Measurements from ENCODE around the gene CHD1L.
"Not testable (repeated sequence)": the region's sequence is repeated elsewhere in the genome, so short reads cannot be mapped to it uniquely, and the experiment has no call there.

The CHD1L gene

GRCh38 chr1:147231032-147231431 is 11.5 kb upstream of the CHD1L start:
- not testable (repeated sequence) for DNase-seq; H3K36me3 ChIP-seq (ENCODE audit: control insufficient read depth, insufficient read depth, low read length); H3K27me3 ChIP-seq (replicated peaks; ENCODE audit: control insufficient read depth, insufficient read depth, low read length, poor library complexity, severe bottlenecking); H3K9me3 ChIP-seq (ENCODE audit: control insufficient read depth, low read length); H3K4me3 ChIP-seq (ENCODE audit: insufficient read depth, low read depth, low read length, poor library complexity, severe bottlenecking); H3K4me1 ChIP-seq (ENCODE audit: control insufficient read depth, insufficient read depth, low read length, poor library complexity, severe bottlenecking); H3K27ac ChIP-seq (ENCODE audit: insufficient read depth, low read length, poor library complexity, severe bottlenecking)

GRCh38 chr1:147233903-147234302 is 8.6 kb upstream of the CHD1L start:
- not testable (repeated sequence) for DNase-seq; H3K36me3 ChIP-seq (ENCODE audit: control insufficient read depth, insufficient read depth, low read length); H3K27me3 ChIP-seq (replicated peaks; ENCODE audit: control insufficient read depth, insufficient read depth, low read length, poor library complexity, severe bottlenecking); H3K27ac ChIP-seq (ENCODE audit: insufficient read depth, low read length, poor library complexity, severe bottlenecking); H3K4me3 ChIP-seq (ENCODE audit: insufficient read depth, low read depth, low read length, poor library complexity, severe bottlenecking); H3K9me3 ChIP-seq (ENCODE audit: control insufficient read depth, low read length); H3K4me1 ChIP-seq (ENCODE audit: control insufficient read depth, insufficient read depth, low read length, poor library complexity, severe bottlenecking)

DNA sequence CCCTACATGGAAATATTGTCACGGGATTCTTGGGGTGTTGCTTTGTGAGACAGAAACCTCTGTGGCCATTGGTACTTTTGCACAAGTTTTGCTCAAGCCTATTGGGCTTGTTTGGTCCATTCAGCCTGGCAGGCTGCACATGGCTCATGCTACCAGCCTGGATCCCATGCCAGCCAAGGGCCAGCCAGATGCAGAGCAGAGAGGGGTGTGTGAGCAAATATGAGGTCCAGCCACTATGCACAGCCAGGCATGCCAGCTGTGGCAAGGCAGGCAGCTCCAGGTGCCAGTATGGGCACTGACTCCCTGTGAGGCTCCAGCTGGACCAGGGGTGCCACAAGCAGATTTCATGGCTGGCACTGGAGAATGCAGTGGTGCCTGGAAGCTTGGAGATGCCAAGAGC is 6.7 kb upstream of the CHD1L start:
- Histone ChIP-seq H3K36me3 (ENCODE audit: control insufficient read depth, insufficient read depth, low read length) (no peaks in the 10 kb centered on the region), H3K4me3 (ENCODE audit: insufficient read depth, low read depth, low read length, poor library complexity, severe bottlenecking) (no peak overlapping the region)

DNA sequence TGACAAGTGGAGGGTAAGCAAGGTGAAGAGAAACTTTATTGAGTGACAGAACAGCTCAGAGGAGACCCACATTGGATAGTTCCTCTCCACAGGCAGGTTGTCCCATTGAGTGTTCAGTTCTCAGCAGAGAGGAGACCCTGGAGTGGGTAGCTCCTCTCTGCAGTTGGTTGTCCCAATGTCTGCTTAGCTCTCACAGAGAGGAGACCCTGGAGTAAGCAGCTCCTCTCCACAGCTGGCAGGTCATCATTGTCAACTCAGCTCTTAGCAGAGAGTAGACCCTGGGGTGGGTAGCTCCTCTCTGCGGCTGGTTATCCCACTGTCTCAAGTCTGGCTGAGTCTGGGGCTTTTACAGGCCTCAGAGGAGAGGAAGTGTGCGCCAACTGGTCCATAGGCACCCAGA is 6.0 kb upstream of the CHD1L start:
- DNase-seq: no peak
- no peaks in the 10 kb centered on the region for H3K4me1 ChIP-seq (ENCODE audit: control insufficient read depth, insufficient read depth, low read length, poor library complexity, severe bottlenecking)
- no peaks in the 10 kb centered on the region for H3K9me3 ChIP-seq (ENCODE audit: control insufficient read depth, low read length)
- no peak overlapping the region for H3K27ac ChIP-seq (ENCODE audit: insufficient read depth, low read length, poor library complexity, severe bottlenecking)
- no peaks in the 10 kb centered on the region for H3K27me3 ChIP-seq (replicated peaks; ENCODE audit: control insufficient read depth, insufficient read depth, low read length, poor library complexity, severe bottlenecking)
- H3K36me3 ChIP-seq (ENCODE audit: control insufficient read depth, insufficient read depth, low read length): no peaks in the 10 kb centered on the region
- H3K4me3 ChIP-seq (ENCODE audit: insufficient read depth, low read depth, low read length, poor library complexity, severe bottlenecking): no peak overlapping the region

More for the DNA sequence above, 6.7 kb upstream of the CHD1L start:
- Histone ChIP-seq H3K9me3 (ENCODE audit: control insufficient read depth, low read length) (no peaks in the 10 kb centered on the region), H3K4me1 (ENCODE audit: control insufficient read depth, insufficient read depth, low read length, poor library complexity, severe bottlenecking) (no peaks in the 10 kb centered on the region), H3K27me3 (replicated peaks; ENCODE audit: control insufficient read depth, insufficient read depth, low read length, poor library complexity, severe bottlenecking) (no peaks in the 10 kb centered on the region), H3K27ac (ENCODE audit: insufficient read depth, low read length, poor library complexity, severe bottlenecking) (no peak overlapping the region)
- DNase-seq: no peak

GRCh38 chr1:147236959-147237791 is 5.3 kb upstream of the CHD1L start:
- Histone ChIP-seq H3K4me1 (ENCODE audit: control insufficient read depth, insufficient read depth, low read length, poor library complexity, severe bottlenecking) (no peaks in the 10 kb centered on the region), H3K36me3 (ENCODE audit: control insufficient read depth, insufficient read depth, low read length) (no peaks in the 10 kb centered on the region), H3K4me3 (ENCODE audit: insufficient read depth, low read depth, low read length, poor library complexity, severe bottlenecking) (no peak overlapping the region), H3K27me3 (replicated peaks; ENCODE audit: control insufficient read depth, insufficient read depth, low read length, poor library complexity, severe bottlenecking) (no peaks in the 10 kb centered on the region), H3K9me3 (ENCODE audit: control insufficient read depth, low read length) (no peaks in the 10 kb centered on the region), H3K27ac (ENCODE audit: insufficient read depth, low read length, poor library complexity, severe bottlenecking) (no peak overlapping the region)
- no peak for DNase-seq

DNA sequence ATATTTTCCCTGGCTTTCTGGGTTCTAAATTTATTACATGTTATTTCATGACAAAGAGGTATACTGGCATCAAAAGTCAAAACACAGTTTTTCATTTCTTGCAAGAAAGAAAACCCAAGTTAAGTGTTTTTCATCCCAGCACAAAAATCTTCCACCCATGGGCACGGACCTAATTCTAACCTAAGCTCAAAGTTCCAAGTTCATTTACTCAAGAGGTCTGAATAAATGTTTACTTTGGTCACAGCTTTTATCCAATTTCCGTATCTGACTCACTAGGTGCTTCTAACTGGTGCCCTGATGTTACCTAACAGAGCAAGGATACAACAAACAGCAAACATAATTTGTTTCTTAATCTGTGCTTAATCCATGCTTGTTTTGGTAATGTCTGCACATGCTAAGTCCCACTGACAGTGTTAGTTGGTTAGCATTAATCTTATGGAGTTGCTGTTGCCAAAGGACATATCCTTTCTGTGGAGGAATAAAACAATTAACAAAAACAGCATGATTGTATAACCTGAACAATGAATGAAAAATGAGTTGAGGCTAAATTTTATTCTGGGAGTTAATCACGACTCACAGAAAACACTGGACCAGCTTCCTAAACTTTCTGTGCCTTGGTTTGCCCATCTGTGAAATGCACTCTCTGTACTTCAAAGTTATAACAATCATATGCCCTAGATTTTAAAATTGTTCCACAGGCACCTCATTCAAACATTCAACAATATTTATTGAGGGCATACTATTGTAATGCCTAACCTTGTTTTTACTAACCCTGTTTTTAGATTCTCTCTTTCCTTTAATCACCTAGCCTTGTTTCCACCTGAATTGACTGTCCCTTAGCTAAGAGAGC is 4.2 kb upstream of the CHD1L start:
- Histone ChIP-seq H3K36me3 (ENCODE audit: control insufficient read depth, insufficient read depth, low read length) (no peaks in the 10 kb centered on the region), H3K4me3 (ENCODE audit: insufficient read depth, low read depth, low read length, poor library complexity, severe bottlenecking) (no peak overlapping the region), H3K9me3 (ENCODE audit: control insufficient read depth, low read length) (no peaks in the 10 kb centered on the region), H3K4me1 (ENCODE audit: control insufficient read depth, insufficient read depth, low read length, poor library complexity, severe bottlenecking) (no peaks in the 10 kb centered on the region), H3K27me3 (replicated peaks; ENCODE audit: control insufficient read depth, insufficient read depth, low read length, poor library complexity, severe bottlenecking) (no peaks in the 10 kb centered on the region), H3K27ac (ENCODE audit: insufficient read depth, low read length, poor library complexity, severe bottlenecking) (no peak overlapping the region)
- DNase-seq: no peak

DNA sequence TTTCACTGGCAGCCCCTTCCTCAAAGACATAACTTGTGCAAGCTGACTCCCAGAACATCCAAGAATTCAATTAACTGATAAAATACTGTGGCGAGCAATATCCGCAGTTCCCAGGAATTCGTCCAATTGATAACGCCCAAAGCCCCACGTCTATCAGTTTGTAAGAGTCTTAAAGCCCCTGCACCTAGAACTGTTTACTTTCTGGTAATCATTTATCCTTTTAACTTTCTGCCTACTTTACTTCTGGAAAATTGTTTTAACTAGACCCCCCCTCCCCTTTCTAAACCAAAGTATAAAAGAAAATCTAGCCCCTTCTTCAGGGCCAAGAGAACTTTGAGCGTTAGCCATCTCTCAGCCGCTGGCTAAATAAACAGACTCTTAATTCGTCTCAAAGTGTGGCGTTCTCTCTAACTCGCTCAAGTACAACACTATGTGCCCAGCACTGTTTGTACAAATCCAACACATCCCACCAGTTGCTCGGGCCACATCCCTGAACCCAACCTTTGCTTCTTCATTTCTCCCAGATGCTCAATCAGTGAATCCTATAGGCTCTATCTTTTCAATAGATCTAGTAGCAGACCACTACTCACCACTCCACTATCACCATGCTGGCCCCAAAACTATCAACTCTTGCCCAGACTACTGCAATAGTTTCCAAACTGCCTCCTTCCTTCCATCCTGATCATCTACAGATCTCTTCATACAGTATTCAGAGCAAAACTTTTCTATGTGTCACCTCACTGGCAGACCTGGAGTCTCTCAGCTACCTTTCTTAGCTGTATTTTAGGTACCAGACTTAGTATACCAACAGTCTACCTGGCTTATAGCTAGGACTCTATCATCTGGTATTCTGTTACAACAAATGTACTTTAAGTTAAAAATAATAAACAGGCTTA is 3.3 kb upstream of the CHD1L start:
- Histone ChIP-seq H3K4me3 (ENCODE audit: insufficient read depth, low read depth, low read length, poor library complexity, severe bottlenecking) (no peak overlapping the region), H3K36me3 (ENCODE audit: control insufficient read depth, insufficient read depth, low read length) (no peaks in the 10 kb centered on the region), H3K9me3 (ENCODE audit: control insufficient read depth, low read length) (no peaks in the 10 kb centered on the region), H3K27ac (ENCODE audit: insufficient read depth, low read length, poor library complexity, severe bottlenecking) (no peak overlapping the region), H3K27me3 (replicated peaks; ENCODE audit: control insufficient read depth, insufficient read depth, low read length, poor library complexity, severe bottlenecking) (no peaks in the 10 kb centered on the region), H3K4me1 (ENCODE audit: control insufficient read depth, insufficient read depth, low read length, poor library complexity, severe bottlenecking) (no peaks in the 10 kb centered on the region)
- DNase-seq: no peak

DNA sequence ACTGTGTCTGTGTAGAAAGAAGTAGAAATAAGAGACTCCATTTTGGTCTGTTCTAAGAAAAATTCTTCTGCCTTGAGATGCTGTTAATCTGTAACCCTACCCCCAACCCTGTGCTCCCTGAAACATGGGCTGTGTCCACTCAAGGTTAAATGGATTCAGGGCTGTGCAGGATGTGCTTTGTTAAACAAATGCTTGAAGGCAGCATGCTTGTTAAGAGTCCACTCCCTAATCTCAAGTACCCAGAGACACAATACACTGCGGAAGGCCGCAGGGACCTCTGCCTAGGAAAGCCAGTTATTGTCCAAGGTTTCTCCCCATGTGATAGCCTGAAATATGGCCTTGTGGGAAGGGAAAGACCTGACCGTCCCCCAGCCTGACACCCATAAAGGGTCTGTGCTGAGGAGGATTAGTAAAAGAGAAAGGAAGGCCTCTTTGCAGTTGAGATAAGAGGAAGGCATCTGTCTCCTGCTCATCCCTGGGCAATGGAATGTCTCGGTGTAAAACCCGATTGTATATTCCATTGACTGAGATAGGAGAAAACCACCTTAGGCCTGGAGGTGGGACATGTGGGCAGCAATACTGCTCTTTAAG is 2.3 kb upstream of the CHD1L start:
- DNase-seq; H3K27me3 ChIP-seq (replicated peaks; ENCODE audit: control insufficient read depth, insufficient read depth, low read length, poor library complexity, severe bottlenecking); H3K4me3 ChIP-seq (ENCODE audit: insufficient read depth, low read depth, low read length, poor library complexity, severe bottlenecking); H3K27ac ChIP-seq (ENCODE audit: insufficient read depth, low read length, poor library complexity, severe bottlenecking); H3K4me1 ChIP-seq (ENCODE audit: control insufficient read depth, insufficient read depth, low read length, poor library complexity, severe bottlenecking); H3K9me3 ChIP-seq (ENCODE audit: control insufficient read depth, low read length); H3K36me3 ChIP-seq (ENCODE audit: control insufficient read depth, insufficient read depth, low read length): not testable (repeated sequence)

DNA sequence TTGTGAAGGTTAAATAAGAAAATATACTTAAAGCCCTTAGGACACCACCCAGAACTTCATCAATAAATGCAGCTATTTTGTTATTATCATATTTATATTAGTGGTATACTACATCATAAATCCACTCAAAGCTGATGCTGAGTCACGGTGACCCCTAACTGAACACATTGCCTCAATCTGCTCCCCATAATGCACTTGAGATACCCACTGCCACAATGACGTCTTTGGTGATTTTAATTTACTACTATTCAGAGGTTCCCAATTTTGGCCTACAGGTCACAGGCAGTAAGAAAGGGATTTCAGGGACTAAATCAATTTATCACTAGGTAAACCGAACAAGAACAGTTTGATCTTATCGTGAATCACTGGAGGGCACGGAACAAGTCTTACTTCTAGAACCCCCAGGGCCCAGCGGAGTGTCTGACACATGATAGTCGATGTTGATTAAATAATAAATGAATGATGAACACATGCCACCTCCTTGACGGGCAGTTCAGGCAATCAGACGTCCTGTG is 493 bp upstream of the CHD1L start:
- H3K27ac ChIP-seq (ENCODE audit: insufficient read depth, low read length, poor library complexity, severe bottlenecking): no peak overlapping the region

More for the DNA sequence above, 493 bp upstream of the CHD1L start:
- no peaks in the 10 kb centered on the region for H3K36me3 ChIP-seq (ENCODE audit: control insufficient read depth, insufficient read depth, low read length)
- H3K27me3 ChIP-seq (replicated peaks; ENCODE audit: control insufficient read depth, insufficient read depth, low read length, poor library complexity, severe bottlenecking): no peaks in the 10 kb centered on the region
- H3K4me3 ChIP-seq (ENCODE audit: insufficient read depth, low read depth, low read length, poor library complexity, severe bottlenecking): peak overlapping the region; percentile 86
- no peaks in the 10 kb centered on the region for H3K4me1 ChIP-seq (ENCODE audit: control insufficient read depth, insufficient read depth, low read length, poor library complexity, severe bottlenecking)
- DNase-seq: no peak
- H3K9me3 ChIP-seq (ENCODE audit: control insufficient read depth, low read length): no peaks in the 10 kb centered on the region
